ENCODE measurements around the gene GALNT15. TPM values are rescaled to one million over a fixed set of nuclear protein-coding genes. Genes with fewer than 3 reads are reported as not detected.

The GALNT15 gene
- polyA plus RNA-seq, 1 experiment = 27.9 TPM

- H3K27ac ChIP-seq (ENCODE audit: low read depth, low read length) = peak overlapping the region; percentile 11
- TF ChIP-seq CTCF (IDR thresholded peaks at IDR 0.05; ENCODE audit: low read depth, low read length) = no peak
- H3K27me3 ChIP-seq (ENCODE audit: control insufficient read depth, insufficient read depth, low read length) = no peaks in the 10 kb centered on the region
- no peak overlapping the region for H3K4me3 ChIP-seq (ENCODE audit: low read depth, low read length)
- ChIA-PET POLR2A (interaction anchor here (0.8 kb wide), 1 partner anchor 25 kb away, joined by 3 read pairs; no protein-coding TSS in a partner anchor), CTCF (interaction anchor here (0.6 to 1.4 kb wide), 3 partner anchors 154 to 390 kb away, joined by 3 to 5 read pairs (median 3); no protein-coding TSS in a partner anchor)
- peak; percentile 33 for DNase-seq (ENCODE audit: low read depth, low spot score)
- peaks cover 3% of the 10 kb centered on the region; the same call in 1 of the 2 replicates for H3K9me3 ChIP-seq (ENCODE audit: control insufficient read depth, insufficient read depth, low read length)
Measured at GRCh38 chr3:16203031-16203430, 28.6 kb downstream of the GALNT15 start.

GRCh38 chr3:16203671-16204629 is 29.5 kb downstream of the GALNT15 start:
- peaks cover 3% of the 10 kb centered on the region; the same call in 1 of the 2 replicates for H3K9me3 ChIP-seq (ENCODE audit: control insufficient read depth, insufficient read depth, low read length)
- no peak overlapping the region for H3K4me3 ChIP-seq (ENCODE audit: low read depth, low read length)
- POLR2A ChIA-PET = interaction anchor here (0.6 kb wide), 1 partner anchor 351 kb away, joined by 3 read pairs; no protein-coding TSS in a partner anchor
- no peak overlapping the region for H3K27ac ChIP-seq (ENCODE audit: low read depth, low read length)
- DNase-seq (ENCODE audit: low read depth, low spot score) = no peak
- CTCF ChIA-PET = interaction anchor here (1.4 kb wide), 1 partner anchor 155 kb away, joined by 5 read pairs; no protein-coding TSS in a partner anchor
- no peak for TF ChIP-seq CTCF (IDR thresholded peaks at IDR 0.05; ENCODE audit: low read depth, low read length)
- H3K27me3 ChIP-seq (ENCODE audit: control insufficient read depth, insufficient read depth, low read length) = no peaks in the 10 kb centered on the region

- DNase-seq (ENCODE audit: low read depth, low spot score) = no peak
- H3K27me3 ChIP-seq (ENCODE audit: control insufficient read depth, insufficient read depth, low read length) = no peaks in the 10 kb centered on the region
- CTCF ChIA-PET = no interaction called here
- no peak for TF ChIP-seq CTCF (IDR thresholded peaks at IDR 0.05; ENCODE audit: low read depth, low read length)
- H3K9me3 ChIP-seq (ENCODE audit: control insufficient read depth, insufficient read depth, low read length) = peaks cover 3% of the 10 kb centered on the region; the same call in 1 of the 2 replicates
- no peak overlapping the region for H3K4me3 ChIP-seq (ENCODE audit: low read depth, low read length)
- peak overlapping the region; percentile 21 for H3K27ac ChIP-seq (ENCODE audit: low read depth, low read length)
- POLR2A ChIA-PET = no interaction called here
Measured at GRCh38 chr3:16204751-16205150, 30.3 kb downstream of the GALNT15 start.

- no peak for TF ChIP-seq CTCF (IDR thresholded peaks at IDR 0.05; ENCODE audit: low read depth, low read length)
- Histone ChIP-seq H3K4me3 (ENCODE audit: low read depth, low read length) (no peak overlapping the region), H3K27ac (ENCODE audit: low read depth, low read length) (no peak overlapping the region), H3K27me3 (ENCODE audit: control insufficient read depth, insufficient read depth, low read length) (no peaks in the 10 kb centered on the region), H3K9me3 (ENCODE audit: control insufficient read depth, insufficient read depth, low read length) (peaks cover 3% of the 10 kb centered on the region; the same call in 1 of the 2 replicates)
- POLR2A ChIA-PET = interaction anchor here (1.3 kb wide), 1 partner anchor 27 kb away, joined by 3 read pairs; no protein-coding TSS in a partner anchor
- CTCF ChIA-PET = interaction anchor here (0.6 kb wide), 1 partner anchor 216 kb away, joined by 6 read pairs; no protein-coding TSS in a partner anchor
- no peak for DNase-seq (ENCODE audit: low read depth, low spot score)
Measured at GRCh38 chr3:16205156-16205870, 30.8 kb downstream of the GALNT15 start.
